Activated CD8-positive, alpha-beta memory T cell treated with anti-CD3 and anti-CD28 coated beads for 36 hours (primary cell): ENCODE results near the gene PTRH1. TPM values are rescaled to one million over a fixed set of nuclear protein-coding genes. Genes with fewer than 3 reads are reported as not detected.

Experiments
- CTCF ChIA-PET: fragments of 350-600 bp; sonication (Branson Sonifier 250); formaldehyde crosslinking; loops from one replicate; lab custom pipeline; 2021; ENCODE audit warnings: antibody characterized with exemption; lab: Charles Lee
- POLR2A ChIA-PET: fragments of 350-600 bp; sonication (Branson Sonifier 250); formaldehyde crosslinking; loops from one replicate; lab custom pipeline; 2021; ENCODE audit warnings: antibody characterized with exemption; lab: Charles Lee
- total RNA-seq, 2 experiments: library from RNA; stranded (reverse); gene quantifications; one replicate each; pipeline ENCODE4 v1.2.3, GENCODE V29; 2021

The PTRH1 gene, protein sequence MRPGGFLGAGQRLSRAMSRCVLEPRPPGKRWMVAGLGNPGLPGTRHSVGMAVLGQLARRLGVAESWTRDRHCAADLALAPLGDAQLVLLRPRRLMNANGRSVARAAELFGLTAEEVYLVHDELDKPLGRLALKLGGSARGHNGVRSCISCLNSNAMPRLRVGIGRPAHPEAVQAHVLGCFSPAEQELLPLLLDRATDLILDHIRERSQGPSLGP
- total RNA-seq: 10 to 100 TPM; 27.8 to 28.8 TPM

DNA sequence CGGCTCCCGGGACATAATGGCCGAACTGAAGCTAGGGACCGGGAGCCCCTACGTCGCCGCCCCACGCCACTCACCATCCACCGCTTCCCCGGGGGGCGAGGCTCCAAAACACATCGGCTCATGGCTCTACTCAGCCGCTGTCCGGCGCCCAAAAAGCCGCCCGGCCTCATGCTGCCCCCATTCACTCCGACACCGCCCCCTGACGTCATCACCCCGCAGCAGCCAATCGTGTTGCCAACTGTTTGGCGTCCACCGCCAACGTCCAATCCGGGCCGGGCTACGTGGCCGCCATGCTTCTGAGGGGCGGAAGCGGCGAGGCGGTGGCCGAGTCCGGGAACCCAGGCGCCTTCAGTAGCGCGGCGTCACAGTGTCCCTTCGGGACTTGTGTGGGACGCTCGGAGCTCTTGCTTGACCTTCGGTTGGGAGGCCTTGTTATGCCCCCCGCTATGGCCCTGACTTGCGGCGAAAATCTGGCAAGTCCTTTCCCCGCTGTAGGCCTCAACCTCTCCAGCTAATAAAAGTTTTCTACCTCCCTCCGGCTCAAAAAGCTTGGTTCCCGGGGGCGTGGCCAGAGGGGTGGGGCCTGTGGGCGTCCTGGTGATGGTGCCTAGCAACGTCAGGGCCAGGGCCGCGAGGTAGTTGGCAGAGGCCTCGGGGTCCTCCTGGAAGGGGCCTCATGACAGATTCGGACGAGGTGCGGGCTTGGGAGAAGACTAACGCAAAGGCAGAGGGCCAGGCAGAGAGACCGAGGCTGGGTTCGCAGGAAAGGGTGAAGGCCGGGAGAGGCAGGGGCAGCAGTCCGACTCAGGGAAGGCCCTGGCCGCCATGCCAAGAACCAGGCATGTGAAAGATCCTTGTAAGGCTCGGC lies at the start of gene PTRH1, which contains the start of gene TTC16:
PTRH1 (minus strand) TSS at position 194 of the 868 bp plus-strand sequence; CDS start at position 170, 24 bp downstream.
TTC16 (plus strand) TSS at position 610 of the 868 bp plus-strand sequence; CDS start at position 677, 67 bp downstream.
- POLR2A ChIA-PET: interaction anchor here (0.6 to 1.8 kb wide), 6 partner anchors 9 to 70 kb away, joined by 3 to 6 read pairs (median 4); partner anchors contain the start of genes CDK9, CFAP157 and TOR2A
- CTCF ChIA-PET: interaction anchor here (0.6 to 3.7 kb wide), 6 partner anchors 19 to 165 kb away, joined by 3 to 26 read pairs (median 4); partner anchors contain the start of genes CDK9 and TOR2A

DNA sequence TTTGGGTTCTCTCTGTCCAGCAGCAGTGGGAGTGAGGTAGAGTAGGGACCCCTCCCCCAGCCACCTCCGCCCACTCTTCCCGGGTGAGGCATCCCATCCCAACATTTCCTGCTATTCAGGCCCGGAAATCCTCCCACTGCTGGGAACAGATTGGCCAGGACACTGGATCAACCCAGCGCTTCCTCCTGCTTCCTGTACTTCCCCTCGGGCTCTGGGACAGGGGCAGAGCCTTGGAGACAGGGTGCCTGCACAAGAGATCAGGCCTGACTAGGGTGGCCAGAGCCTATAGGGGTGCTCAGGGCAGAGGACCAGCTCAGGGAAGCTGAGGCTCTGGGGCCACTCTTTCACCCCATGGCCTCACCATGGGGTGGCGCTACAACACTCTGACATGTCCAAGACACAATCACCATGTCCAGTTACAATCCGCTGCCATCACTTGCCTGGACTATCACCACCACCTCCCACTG lies 48.5 kb upstream of the PTRH1 start:
- CTCF ChIA-PET: interaction anchor here (0.5 to 1.9 kb wide), 7 partner anchors 8 to 157 kb away, joined by 3 to 9 read pairs (median 4); partner anchors contain the start of gene CDK9
- POLR2A ChIA-PET: no interaction called here

DNA sequence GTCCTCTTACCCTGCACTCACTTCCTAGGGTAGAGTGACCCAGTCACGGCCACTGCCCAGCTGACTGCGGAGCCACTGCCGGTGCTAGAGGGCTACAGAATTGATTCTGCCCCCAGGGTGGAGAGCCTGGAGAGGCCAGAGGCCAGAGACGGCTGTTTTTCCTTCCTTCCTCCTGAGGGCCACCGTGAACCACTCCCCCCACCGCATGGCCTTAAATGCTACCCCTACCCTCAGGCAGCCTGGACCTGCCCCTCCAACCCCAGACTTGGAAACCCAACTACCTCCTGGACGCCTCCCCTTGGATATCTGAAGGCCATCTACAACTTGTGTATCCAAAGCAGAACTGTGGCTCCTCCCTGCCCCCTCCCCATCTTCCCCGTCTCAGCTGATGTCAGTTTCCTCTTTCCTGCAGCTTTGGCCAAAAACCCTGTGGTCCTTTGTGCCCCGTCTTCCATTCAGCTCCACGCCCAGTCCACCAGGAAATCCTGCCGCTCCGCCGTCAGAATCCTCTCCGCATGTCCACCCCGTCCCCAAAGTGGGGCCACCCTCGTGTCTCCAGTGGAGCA lies 46.7 kb upstream of the PTRH1 start:
- ChIA-PET CTCF (interaction anchor here (1.0 to 1.2 kb wide), 2 partner anchors 90 to 159 kb away, joined by 3 to 4 read pairs; no protein-coding TSS in a partner anchor), POLR2A (no interaction called here)

DNA sequence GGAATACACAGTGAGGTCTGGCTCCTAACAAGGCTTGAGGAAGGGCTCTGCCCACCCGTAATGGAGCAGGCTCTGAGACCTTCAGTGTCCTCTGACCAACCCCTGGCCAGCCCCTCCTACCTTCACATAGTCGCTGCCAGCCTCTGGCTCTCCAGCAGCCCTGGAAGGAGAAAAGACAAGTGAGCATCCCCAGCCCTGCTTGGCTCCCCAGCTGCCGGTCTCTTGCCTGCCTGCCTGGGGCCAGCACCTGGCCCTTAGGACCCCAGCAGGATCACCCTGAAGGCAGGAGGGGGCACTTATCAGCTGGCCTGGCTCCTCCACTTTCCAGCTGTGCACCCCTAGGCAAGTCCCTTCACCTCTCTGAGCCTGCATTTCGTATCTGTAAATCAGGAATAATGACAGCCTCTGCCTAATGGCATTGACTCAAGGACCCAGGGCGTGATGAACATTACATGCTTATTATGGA lies 46.1 kb upstream of the PTRH1 start:
- ChIA-PET CTCF (interaction anchor here (1.2 kb wide), 1 partner anchor 91 kb away, joined by 3 read pairs; no protein-coding TSS in a partner anchor), POLR2A (no interaction called here)

DNA sequence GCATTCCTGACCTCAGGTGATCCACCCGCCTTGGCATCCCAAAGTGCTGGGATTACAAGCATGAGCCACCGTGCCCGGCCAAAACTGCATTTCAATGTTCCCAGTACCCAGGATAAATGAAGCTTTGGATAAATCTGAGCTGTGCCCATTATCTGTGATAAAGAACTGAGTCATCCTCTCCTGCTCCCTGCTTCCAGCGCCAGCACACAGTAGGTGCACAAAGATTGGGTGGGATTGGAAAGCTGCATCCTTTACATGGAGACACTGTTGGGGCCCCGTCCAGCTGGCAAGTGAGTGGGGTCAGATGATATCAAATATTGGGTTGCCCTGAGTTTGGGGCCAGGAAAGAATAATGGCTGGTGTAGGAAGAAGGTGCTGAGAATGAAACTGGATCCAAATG lies 45.6 kb upstream of the PTRH1 start:
- ChIA-PET CTCF (no interaction called here), POLR2A (no interaction called here)

DNA sequence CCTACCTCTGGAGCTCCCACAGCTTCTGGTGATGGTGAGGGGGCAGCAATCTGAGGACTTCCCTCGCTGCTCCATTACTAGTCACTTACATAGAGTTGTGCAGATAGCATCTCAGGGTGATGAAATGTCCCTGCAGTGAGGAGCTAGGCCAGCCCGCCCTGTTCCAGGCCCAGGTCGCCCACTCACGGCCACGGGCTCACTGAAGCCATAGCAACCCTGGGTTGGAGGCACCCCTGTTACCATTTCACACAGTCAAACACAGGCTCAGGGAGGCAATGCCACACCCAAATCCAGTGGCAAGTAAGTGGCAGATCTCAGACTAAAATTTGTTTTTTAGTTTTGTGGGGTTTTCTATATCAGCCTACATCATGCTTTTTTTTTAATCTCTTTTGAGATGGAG lies 43.4 kb upstream of the PTRH1 start:
- CTCF ChIA-PET: interaction anchor here (1.3 kb wide), 1 partner anchor 24 kb away, joined by 3 read pairs; the partner anchor contains the start of gene TOR2A
- POLR2A ChIA-PET: no interaction called here

DNA sequence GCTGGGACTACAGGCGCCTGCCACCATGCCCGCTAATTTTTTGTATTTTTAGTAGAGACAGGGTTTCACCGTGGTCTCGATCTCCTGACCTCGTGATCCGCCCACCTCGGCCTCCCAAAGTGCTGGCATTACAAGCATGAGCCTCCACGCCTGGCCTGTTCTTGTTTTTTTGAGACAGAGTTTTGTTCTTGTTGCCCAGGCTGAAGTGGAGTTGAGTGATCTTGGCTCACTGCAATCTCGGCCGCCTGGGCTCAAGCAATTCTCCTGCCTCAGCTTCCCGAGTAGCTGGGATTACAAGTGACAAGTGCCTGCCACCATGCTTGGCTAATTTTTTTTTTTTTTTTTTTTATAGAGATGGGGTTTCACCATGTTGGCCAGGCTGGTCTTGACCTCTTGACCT lies 41.3 kb upstream of the PTRH1 start:
- ChIA-PET CTCF (interaction anchor here (1.2 to 1.4 kb wide), 3 partner anchors 22 to 165 kb away, joined by 3 read pairs; partner anchors contain the start of gene SH2D3C), POLR2A (interaction anchor here (0.6 kb wide), 1 partner anchor 100 kb away, joined by 6 read pairs; no protein-coding TSS in a partner anchor)

DNA sequence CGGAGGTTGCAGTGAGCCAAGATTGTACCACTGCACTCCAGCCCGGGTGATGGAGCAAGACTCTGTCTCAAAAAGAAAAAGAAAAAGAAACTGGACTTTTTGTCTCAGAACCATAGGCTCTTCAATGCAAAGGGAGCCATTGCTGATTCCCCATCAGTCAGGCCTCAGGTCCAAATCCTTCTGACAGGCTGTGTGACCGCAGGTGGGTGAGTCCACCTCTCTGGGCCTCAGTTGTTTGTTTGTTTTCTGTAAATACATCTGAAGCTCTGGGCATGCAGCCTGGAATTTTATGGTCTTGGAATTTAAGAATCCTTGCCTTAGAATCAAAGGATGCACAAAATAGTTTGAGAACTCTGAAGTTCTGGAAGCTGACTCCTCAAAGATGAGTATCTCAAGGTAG lies 40.8 kb upstream of the PTRH1 start:
- POLR2A ChIA-PET: interaction anchor here (0.6 kb wide), 1 partner anchor 100 kb away, joined by 6 read pairs; no protein-coding TSS in a partner anchor

DNA sequence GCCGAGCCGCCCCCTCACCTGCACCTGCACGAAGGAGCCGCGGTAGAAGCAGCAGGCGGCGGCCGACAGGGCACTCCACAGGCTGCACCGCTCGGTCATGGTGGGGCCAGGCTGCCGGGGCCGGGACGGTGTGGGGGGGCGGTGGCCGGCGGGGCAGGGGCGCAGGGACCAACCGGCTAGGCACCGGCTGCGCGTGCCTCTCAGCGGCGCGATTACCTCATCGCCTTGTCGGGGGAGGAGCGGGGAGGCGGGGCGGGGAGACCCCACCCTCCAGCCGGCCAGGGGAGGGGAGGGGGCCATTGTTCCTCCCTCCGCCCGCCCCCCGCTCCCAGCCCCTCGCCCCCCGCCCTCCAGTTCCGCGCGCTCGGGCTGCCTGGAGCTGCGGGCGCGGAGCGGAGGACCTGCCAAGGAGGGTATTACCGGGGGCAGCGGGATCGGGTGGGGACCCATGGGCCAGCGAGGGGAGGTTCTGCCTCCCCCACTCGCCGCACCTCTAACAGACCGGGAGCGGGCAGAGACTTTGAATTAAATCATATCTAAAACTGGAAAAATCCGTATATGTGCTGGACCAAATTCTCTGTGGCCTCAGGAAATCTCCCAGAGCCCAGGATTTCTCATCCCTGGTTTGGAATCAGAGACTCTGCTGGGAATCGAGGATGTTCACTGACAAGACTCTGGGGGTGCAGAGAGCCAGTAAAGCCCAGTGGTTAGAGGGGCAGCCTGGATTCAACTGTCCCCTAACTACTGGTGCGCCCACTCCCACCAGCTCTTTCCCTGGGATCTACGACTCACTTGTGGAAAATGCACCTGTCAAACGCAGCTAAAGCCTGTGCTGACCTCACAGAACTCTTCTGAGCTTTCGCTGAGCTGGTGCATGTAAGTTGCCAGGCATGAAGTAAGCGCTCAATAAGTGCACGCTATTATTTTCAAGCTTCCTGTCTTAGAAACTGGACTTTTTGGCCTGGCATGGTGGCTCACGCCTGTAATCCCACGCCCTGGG lies 39.9 kb upstream of the PTRH1 start:
- ChIA-PET POLR2A (no interaction called here), CTCF (interaction anchor here (0.9 kb wide), 2 partner anchors 21 to 157 kb away, joined by 3 read pairs; partner anchors contain the start of gene TOR2A)

More for the DNA sequence above, 40.8 kb upstream of the PTRH1 start:
- CTCF ChIA-PET: interaction anchor here (0.9 to 1.4 kb wide), 2 partner anchors 22 to 23 kb away, joined by 3 read pairs; partner anchors contain the start of genes SH2D3C and TOR2A

DNA sequence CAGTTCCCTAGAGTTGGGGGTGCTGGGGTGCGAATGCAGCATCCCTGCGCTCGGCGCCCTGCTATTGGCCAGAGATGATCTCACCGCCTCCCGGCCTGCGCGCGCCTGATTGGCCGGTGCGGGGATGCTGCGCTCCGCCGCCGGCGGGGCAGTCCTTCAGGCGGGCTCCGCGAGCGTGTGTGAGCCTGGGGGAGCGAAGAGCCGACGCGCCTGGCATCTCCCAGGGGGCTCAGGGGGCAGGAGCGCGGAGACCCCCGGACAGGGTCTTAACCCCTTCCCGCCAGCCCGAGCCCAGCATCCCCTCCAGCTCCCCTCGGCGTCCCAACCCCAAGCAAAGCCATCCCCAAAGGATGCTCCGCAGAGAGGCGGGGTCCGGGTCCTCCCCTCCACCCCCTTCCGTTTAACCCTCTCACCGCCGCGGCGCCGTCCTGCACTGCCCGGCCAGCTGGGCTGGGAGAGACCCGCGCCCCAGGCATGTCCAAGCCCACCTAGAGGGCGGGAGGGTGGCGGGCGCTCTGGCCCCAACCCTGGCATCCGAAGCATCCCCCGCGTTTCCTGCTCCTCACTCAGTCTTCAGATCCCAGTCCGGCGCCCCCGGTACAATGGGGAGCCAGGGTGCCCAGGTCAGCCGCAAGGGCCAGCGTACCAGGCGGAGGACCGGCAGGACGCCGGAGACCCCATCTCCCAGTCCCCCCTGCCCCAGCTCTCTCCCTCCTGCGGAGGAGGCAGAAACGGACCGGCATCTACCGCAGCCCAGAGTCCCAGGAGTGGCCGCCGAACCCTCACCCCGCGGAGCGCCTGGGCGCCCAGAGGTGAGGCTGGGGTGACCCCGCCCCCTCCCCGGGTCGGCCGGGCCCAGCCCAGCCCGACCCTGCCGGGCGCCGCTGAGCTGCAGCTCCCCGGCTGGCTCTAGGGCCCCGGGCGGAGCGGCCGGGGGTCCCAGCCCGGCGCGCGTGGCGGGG lies 38.9 kb upstream of the PTRH1 start:
- CTCF ChIA-PET: interaction anchor here (0.6 to 1.1 kb wide), 2 partner anchors 20 to 299 kb away, joined by 3 read pairs; partner anchors contain the start of gene TOR2A

DNA sequence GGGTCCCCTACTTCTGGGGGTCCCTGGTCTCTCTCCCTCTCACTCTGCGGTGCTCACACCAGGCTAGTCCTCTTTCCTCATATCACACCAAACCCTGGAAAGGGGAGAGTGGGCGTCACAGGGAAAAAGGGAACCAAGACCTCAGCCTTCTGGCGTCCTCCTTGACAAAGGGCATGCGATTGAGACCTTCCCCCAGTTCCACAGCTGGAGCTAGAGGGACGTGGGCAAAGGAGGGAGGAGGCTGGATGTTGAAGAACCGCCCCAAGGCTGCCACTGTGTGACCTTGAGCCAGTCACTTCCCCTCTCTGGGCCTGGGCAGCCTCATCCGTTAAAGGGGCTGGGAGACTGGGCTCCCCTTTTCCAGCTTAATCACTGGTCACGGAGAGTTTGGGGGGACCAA lies 38.2 kb upstream of the PTRH1 start:
- ChIA-PET CTCF (interaction anchor here (1.1 kb wide), 1 partner anchor 299 kb away, joined by 3 read pairs; no protein-coding TSS in a partner anchor), POLR2A (no interaction called here)

More for the DNA sequence above, 38.9 kb upstream of the PTRH1 start:
- POLR2A ChIA-PET: no interaction called here

DNA sequence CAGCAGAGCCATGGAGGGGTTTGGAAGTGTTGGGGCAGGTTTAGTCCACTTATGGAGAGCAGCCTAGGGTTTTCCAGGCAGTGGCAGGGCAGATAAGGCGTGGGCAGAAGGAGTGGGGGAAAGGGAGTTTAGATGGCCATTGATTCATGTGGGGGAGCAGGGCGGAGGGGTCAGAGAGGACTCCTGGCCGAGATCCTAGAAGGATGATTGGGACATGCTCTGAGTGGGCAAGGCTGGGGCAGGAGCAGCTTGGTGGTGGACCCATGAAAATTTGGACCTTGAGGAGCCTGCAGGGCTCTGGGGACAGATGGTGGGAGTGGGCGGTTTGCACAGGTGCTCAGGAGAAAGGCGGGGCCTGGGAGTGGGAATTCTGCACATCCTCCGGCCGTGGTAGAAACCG lies 37.7 kb upstream of the PTRH1 start:
- POLR2A ChIA-PET: no interaction called here

DNA sequence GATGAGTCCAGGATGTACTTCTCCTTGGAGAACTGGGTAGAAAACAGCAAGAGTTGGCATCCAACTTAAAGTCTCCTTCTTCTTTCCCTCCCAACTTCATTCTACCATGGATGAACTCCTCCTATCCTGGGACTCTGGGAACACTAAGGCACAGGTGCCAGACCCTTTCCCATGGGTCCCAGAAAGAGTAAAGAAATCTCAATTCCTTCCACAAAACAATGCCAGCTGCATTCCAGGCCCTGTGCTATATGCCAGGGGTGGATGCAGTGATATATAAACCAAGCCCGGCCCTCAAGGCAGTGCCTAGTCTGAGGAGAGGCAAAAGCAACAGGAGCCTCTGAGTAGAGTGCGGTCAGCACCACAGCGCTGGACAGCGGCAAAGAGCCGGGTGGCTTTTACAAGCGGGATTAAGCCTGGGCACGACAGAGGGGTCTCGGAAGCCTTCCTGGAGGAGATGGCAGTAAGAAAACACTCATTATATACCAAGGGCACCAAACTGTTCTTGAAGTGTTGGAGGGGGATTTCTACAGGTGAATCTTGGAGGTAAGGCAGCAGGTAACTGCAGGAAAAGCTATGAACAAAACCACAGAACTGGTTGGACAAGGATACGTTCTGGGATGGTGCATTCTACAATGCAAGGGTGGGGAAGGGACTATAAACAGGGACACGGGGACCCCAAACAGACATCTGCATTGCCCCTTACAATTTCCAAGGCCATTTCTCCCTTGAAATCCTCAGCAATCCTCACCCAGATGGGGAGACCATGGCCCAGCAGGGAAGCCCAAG lies 36.0 kb upstream of the PTRH1 start:
- ChIA-PET CTCF (interaction anchor here (0.5 to 1.0 kb wide), 3 partner anchors 33 to 119 kb away, joined by 3 to 4 read pairs (median 4); no protein-coding TSS in a partner anchor), POLR2A (no interaction called here)

More for the DNA sequence above, 37.7 kb upstream of the PTRH1 start:
- CTCF ChIA-PET: interaction anchor here (0.5 to 1.1 kb wide), 2 partner anchors 138 to 298 kb away, joined by 3 to 4 read pairs; no protein-coding TSS in a partner anchor

DNA sequence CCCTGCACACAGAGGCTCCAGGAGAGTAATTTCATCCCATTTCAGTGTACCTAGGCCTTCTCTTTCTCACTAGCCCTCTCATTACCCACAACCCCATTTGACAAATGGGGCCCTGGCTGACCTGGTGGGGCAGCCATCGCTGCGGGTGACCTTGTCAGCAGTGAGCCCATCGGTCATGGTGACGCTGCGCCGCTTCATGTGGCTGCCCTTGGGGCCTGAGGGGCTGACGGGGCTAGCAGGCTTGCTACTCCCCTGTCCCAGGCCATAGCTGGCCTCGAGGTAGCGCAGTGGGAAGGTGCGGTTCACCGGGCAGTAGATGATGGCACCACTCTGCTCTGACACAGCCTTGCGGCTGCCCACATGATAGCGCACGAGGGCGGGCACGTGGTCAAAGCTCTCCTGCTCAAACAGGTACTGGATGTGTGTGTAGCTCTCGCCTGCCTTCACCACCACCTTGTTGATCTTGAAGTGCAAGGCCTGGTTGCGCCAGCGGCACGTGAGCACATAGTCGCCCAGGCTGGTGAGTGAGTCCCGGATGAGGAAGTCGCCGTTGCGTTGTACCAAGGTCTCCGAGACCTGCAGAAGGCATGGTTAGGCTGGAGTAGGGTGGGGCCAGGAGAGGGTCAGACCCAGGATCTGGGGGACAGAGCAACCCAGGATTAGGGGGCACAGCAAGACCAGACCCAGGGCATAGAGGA lies 33.8 kb upstream of the PTRH1 start:
- CTCF ChIA-PET: interaction anchor here (0.6 to 1.2 kb wide), 2 partner anchors 43 to 172 kb away, joined by 3 read pairs; no protein-coding TSS in a partner anchor
- POLR2A ChIA-PET: no interaction called here
